GM19043 (cell line): ENCODE measurements around the gene DAPK2.
"Not testable (repeated sequence)": the region's sequence is repeated elsewhere in the genome, so short reads cannot be mapped to it uniquely, and the experiment has no call there.

Experiments used
- ATAC-seq: cut with Tn5 transposase; IDR thresholded peaks from one replicate; pipeline ENCODE4 v1.9.1; 2021; ENCODE audit warnings: low read depth; ENCODE audit not compliant: unreplicated experiment

The DAPK2 gene

GRCh38 chr15:64046421-64047153 is at the start of gene DAPK2:
DAPK2 (minus strand) TSS chr15:64046485; CDS start chr15:64040261, 6,224 bp downstream.
- no peak for ATAC-seq

GRCh38 chr15:64095431-64095794 is 49.1 kb upstream of the DAPK2 start:
- no peak for ATAC-seq

- peak; percentile 61 for ATAC-seq
Measured at GRCh38 chr15:64093627-64094417, 47.5 kb upstream of the DAPK2 start, which contains the start of gene CIAO2A. CIAO2A (minus strand) TSS chr15:64093838; CDS start chr15:64093768, 70 bp downstream.

GRCh38 chr15:64092864-64093626 is 46.8 kb upstream of the DAPK2 start:
- peak; percentile 4 for ATAC-seq

- no peak for ATAC-seq
Measured at GRCh38 chr15:64092075-64092820, 46.0 kb upstream of the DAPK2 start.

- ATAC-seq, result no peak
Measured at GRCh38 chr15:64090527-64090926, 44.2 kb upstream of the DAPK2 start.

GRCh38 chr15:64089543-64090280 is 43.4 kb upstream of the DAPK2 start:
- no peak for ATAC-seq

GRCh38 chr15:64082757-64083156 is 36.5 kb upstream of the DAPK2 start:
- no peak for ATAC-seq

GRCh38 chr15:64073496-64073895 is 27.2 kb upstream of the DAPK2 start:
- not testable (repeated sequence) for ATAC-seq

GRCh38 chr15:64072812-64073211 is 26.5 kb upstream of the DAPK2 start:
- ATAC-seq, result no peak

GRCh38 chr15:64071931-64072765 is 25.9 kb upstream of the DAPK2 start:
- no peak for ATAC-seq

- ATAC-seq, result no peak
Measured at GRCh38 chr15:64070965-64071851, 24.9 kb upstream of the DAPK2 start.

- no peak for ATAC-seq
Measured at GRCh38 chr15:64070106-64070505, 23.8 kb upstream of the DAPK2 start.

- ATAC-seq, result no peak
Measured at GRCh38 chr15:64068133-64068532, 21.8 kb upstream of the DAPK2 start.

- no peak for ATAC-seq
Measured at GRCh38 chr15:64067564-64068030, 21.3 kb upstream of the DAPK2 start.

GRCh38 chr15:64066451-64066850 is 20.2 kb upstream of the DAPK2 start:
- ATAC-seq, result no peak

- no peak for ATAC-seq
Measured at GRCh38 chr15:64060716-64061115, 14.4 kb upstream of the DAPK2 start.

GRCh38 chr15:64059104-64059503 is 12.8 kb upstream of the DAPK2 start:
- not testable (repeated sequence) for ATAC-seq
